Heart right ventricle (tissue), 16 donors: ENCODE measurements around the gene TRIM2. TPM values are rescaled to one million over a fixed set of nuclear protein-coding genes. Genes with fewer than 3 reads are reported as not detected.

Experiments
- ATAC-seq, 8 donors: fragments of 200-7000 bp; cut with Tn5 transposase; one replicate each; pipeline ENCODE4 v1.9.1; 2020; ENCODE audit warnings: mild to moderate bottlenecking in 8 of 8, moderate library complexity in 8 of 8, moderate number of reproducible peaks in 1 of 8
- DNase-seq, 2 donors: peaks; one replicate each; pipeline ENCODE4 v3.0.0-alpha.2; 2020
- H3K27ac ChIP-seq, 10 donors: fragments of 200-600 bp; sonication (generic) in 2 of 10; one replicate each; pipeline versions ENCODE4 v1.5.0 to v1.8.0; 2020 to 2022; ENCODE audit warnings: mild to moderate bottlenecking in 3 of 10
- H3K27me3 ChIP-seq, 7 donors: fragments of 200-600 bp; one replicate each; pipeline ENCODE4 v1.8.0; 2021 to 2022; ENCODE audit warnings: mild to moderate bottlenecking in 2 of 7
- H3K36me3 ChIP-seq, 9 donors: fragments of 200-600 bp; sonication (generic) in 1 of 9; one replicate each; pipeline versions ENCODE4 v1.5.0 to v1.8.0; 2020 to 2022; ENCODE audit warnings: mild to moderate bottlenecking in 2 of 9
- H3K4me1 ChIP-seq, 9 donors: fragments of 200-600 bp; sonication (generic) in 1 of 9; one replicate each; pipeline versions ENCODE4 v1.5.0 to v1.8.0; 2020 to 2022; ENCODE audit warnings: mild to moderate bottlenecking in 4 of 9
- H3K4me3 ChIP-seq, 10 donors: fragments of 200-600 bp; sonication (generic) in 2 of 10; one replicate each; pipeline versions ENCODE4 v1.5.0 to v1.8.0; 2020 to 2022; ENCODE audit warnings: mild to moderate bottlenecking in 7 of 10, moderate library complexity in 2 of 10
- H3K9me3 ChIP-seq, 11 donors: fragments of 200-600 bp in 10 of 11; sonication (generic) in 2 of 11; one replicate each; pipeline versions ENCODE4 v1.5.0 to v1.8.0; 2013 to 2022; ENCODE audit warnings: mild to moderate bottlenecking in 2 of 11, control low read depth in 1 of 11, moderate library complexity in 1 of 11
- CTCF ChIP-seq, 9 donors: fragments of 200-600 bp; sonication (generic) in 2 of 9; IDR thresholded peaks; one replicate each; pipeline versions ENCODE4 v1.5.0 to v1.8.0; 2021 to 2022; ENCODE audit warnings: antibody characterized with exemption in 9 of 9, mild to moderate bottlenecking in 5 of 9, moderate library complexity in 1 of 9
- WGBS, 2 donors: extraction: QIAGEN DNeasy Blood & Tissue Kit; methylation state at CpG; one replicate each; pipeline ENCODE4 v1.1.7; 2013; ENCODE audit warnings: inconsistent platforms in 1 of 2; 5-methylcytosine and 5-hydroxymethylcytosine counted together
- intact Hi-C, 10 donors: fragments of 100-400 bp; cut with DNase I; formaldehyde crosslinking; loops; one replicate each; pipeline versions ENCODE4 v1.11.1 to v1.14.2; 2022
- polyA plus RNA-seq, 2 donors: library from polyadenylated mRNA; stranded (reverse); fragments of 200-250 nt; gene quantifications; one replicate each; pipeline ENCODE4 v1.2.3, GENCODE V29; 2013
- total RNA-seq, 10 donors: library from RNA; stranded (reverse); fragmentation: NEBNext Ultra II Directional in 3 of 10; extraction: Animal tissue kit (Norgen Biotek cat#: 25700) in 3 of 10; gene quantifications; one replicate each; pipeline versions ENCODE4 v1.2.1 to v1.2.4, GENCODE V29; 2021 to 2023
- donor health status: Arrhythmogenic right ventricular cardiomyopathy.
- donor health status: ischemic (EF 13 %, LVEDD 7.1; RV severe dilation, severe dysfunction).
- donor health status: healthy with polysubstance abuse.
- donor health status: DM: no; HTN: yes; CAD: no.
- donor health status: DM: no; HTN: no; CAD: no.
- donor health status: ischemic (EF 25% LVEDD 6.9; RV normal size, moderate dysfunction).
- donor health status: ischemic (EF 25% LVEDD 5.7; RV mildly dilated, moderate dysfunction).
- donor health status: healthy.
- donor health status: DM: yes; HTN: yes; CAD: no.
- donor health status: Ischemic cardiomyopathy.
- donor health status: ischemic (EF 35%, LVEDD 5.7; RV mildly dilated, moderate dysfunction).
- donor health status: nonischemic (EF 11% LVEDD 7.7; RV severe dilation, severe dysfunction).
- donor health status: DM: yes; HTN: yes; CAD: no.
- donor health status: PGD.
- donor health status: ischemic (EF 29% LVEDD 5.4; RV normal size, mild dysfunction).
- donor health status: nonischemic (EF 23%, LVEDD 6.1; RV moderate dilation, normal function).

The TRIM2 gene
- total and polyA plus RNA-seq, 12 donors = 2.8 to 33.2 (median 20.5) TPM

- intact Hi-C loops = no loop called here
- DNase-seq = no peak
- Histone ChIP-seq H3K9me3 (no peaks in the 10 kb centered on the region), H3K27me3 (no peaks in the 10 kb centered on the region), H3K4me3 (no peak overlapping the region), H3K36me3 (no peaks in the 10 kb centered on the region), H3K4me1 (no peaks in the 10 kb centered on the region), H3K27ac (no peak overlapping the region)
- WGBS, 2 donors = 91 to 92% methylated on average over 4 of the region's 4 CpGs
- no peak for ATAC-seq
- no peak for TF ChIP-seq CTCF (IDR thresholded peaks at IDR 0.05)
These were observed 21.1 kb upstream of the TRIM2 start for GRCh38 chr4:153183146-153183545.

DNA sequence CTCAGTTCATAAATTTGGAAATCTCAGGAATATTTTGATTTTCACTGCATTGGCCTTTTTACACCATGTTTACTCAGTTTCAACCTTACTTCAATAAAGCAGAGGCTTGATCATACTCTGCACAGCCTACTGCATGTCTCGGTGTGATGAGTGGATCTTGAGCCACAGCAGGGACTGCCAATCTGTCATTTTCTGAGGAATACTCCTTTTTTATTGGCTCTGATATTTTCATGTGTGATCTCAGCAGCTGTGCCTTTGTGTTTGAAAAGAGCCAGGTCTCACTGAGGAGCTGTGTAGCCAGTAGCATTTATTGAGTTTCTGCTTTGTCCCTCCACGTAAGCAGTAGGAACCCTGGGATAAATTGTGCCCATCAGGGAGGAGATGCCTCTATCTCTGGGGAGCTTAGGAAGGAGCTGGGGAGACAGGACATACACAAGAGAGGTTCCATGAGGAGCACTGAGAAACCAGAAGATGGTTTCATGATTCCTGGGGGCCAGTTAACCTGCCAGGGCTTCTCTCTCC is 18.9 kb upstream of the TRIM2 start:
- Histone ChIP-seq H3K36me3 (no peaks in the 10 kb centered on the region), H3K27me3 (no peaks in the 10 kb centered on the region), H3K4me3 (no peak overlapping the region), H3K4me1 (peaks cover 0 to 6% (median 0%) of the 10 kb centered on the region in 9 donors), H3K27ac (no peak overlapping the region), H3K9me3 (no peaks in the 10 kb centered on the region)
- TF ChIP-seq CTCF (IDR thresholded peaks at IDR 0.05) = no peak
- intact Hi-C loops = no loop called here
- 67 to 89% methylated on average over 2 of the region's 2 CpGs for WGBS, 2 donors
- DNase-seq (no peak), ATAC-seq (no peak)

DNA sequence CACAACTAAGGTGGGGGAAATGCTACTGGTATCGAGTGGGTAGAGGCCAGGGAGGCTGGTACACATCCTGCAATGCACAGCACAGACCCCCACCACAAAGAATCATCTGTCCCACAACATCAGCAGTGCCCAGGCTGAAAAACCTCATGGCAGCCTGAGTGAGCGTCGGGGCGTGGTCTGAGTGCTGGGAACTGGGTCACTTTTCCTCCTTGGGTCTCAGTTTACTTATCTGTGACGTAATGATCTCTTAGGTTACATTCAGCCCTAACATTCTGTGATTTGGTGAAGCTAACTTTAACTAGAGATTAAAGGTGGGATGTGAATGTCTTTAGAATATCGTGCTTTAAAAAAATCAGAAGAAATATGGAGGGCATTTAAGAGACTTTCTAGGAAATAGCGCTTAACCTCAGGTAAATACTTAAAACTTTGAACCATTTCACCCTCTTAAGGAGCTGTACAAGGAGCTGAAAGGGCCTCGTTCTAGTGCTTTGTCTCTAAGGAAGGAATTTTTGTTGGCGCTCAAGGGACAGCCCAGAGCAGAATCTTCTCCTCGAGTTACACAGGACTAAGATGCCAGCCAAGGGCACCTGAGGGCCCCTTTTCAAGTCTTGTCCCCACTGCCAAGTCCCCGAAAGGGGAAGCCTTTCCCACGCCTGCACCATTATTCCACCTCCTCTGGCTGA is 18.1 kb upstream of the TRIM2 start:
- H3K4me1 ChIP-seq = peaks cover 0 to 6% (median 0%) of the 10 kb centered on the region in 9 donors
- TF ChIP-seq CTCF (IDR thresholded peaks at IDR 0.05) = no peak
- no peaks in the 10 kb centered on the region for H3K27me3 ChIP-seq
- DNase-seq = no peak
- H3K4me3 ChIP-seq = no peak overlapping the region
- WGBS, 2 donors = 92% methylated on average over 12 of the region's 12 CpGs
- intact Hi-C loops = no loop called here
- ATAC-seq = no peak
- H3K27ac ChIP-seq = no peak overlapping the region
- no peaks in the 10 kb centered on the region for H3K9me3 ChIP-seq
- H3K36me3 ChIP-seq = no peaks in the 10 kb centered on the region

- intact Hi-C loops = no loop called here
- no peak for DNase-seq
- 54 to 66% methylated on average over 11 of the region's 11 CpGs for WGBS, 2 donors
- H3K4me1 ChIP-seq = peaks cover 0 to 6% (median 0%) of the 10 kb centered on the region in 9 donors
- TF ChIP-seq CTCF (IDR thresholded peaks at IDR 0.05) = no peak
- no peaks in the 10 kb centered on the region for H3K36me3 ChIP-seq
- no peak overlapping the region for H3K4me3 ChIP-seq
- no peaks in the 10 kb centered on the region for H3K9me3 ChIP-seq
- H3K27ac ChIP-seq = no peak overlapping the region
- H3K27me3 ChIP-seq = no peaks in the 10 kb centered on the region
- ATAC-seq = no peak
These were observed 15.0 kb upstream of the TRIM2 start for GRCh38 chr4:153189016-153189801.
